Measurements from ENCODE around the gene PIK3R6.
"Not testable (repeated sequence)": the region's sequence is repeated elsewhere in the genome, so short reads cannot be mapped to it uniquely, and the experiment has no call there.

The PIK3R6 gene

DNA sequence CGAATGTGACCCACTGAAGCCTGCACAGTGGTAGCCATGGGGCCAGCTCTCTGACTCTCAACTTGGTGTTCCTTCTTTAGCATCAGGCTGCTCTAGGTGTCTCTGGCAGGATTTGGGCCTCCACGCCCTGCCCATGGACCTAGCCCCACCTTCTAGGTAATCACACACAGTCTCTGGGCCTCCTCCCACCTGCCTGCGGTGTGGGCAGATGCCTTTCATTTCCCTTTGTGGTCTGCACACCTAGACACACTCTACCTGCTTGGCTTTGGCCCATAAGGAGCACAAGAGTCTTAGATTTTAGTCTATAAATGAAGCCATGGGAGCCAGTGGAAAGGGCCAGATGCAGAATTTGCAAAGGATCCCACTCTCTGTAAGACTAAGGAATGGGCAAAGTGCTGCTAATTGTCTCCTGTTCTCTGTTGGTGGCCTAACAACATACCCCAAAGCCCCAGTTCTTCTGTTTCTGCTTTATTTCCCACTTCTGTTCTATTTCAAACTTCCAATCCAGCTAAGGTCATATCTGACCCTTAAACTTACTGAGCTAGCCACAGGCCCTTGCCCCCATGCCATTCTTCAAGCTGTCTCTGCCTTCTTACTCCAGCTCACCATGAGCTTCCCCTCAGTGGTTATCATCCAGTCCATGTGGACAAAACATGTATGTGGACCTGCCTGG lies 61.1 kb downstream of the PIK3R6 start:
- ChIA-PET POLR2A (no interaction called here), CTCF (interaction anchor here (0.6 kb wide), 1 partner anchor 394 kb away, joined by 3 read pairs; no protein-coding TSS in a partner anchor)

DNA sequence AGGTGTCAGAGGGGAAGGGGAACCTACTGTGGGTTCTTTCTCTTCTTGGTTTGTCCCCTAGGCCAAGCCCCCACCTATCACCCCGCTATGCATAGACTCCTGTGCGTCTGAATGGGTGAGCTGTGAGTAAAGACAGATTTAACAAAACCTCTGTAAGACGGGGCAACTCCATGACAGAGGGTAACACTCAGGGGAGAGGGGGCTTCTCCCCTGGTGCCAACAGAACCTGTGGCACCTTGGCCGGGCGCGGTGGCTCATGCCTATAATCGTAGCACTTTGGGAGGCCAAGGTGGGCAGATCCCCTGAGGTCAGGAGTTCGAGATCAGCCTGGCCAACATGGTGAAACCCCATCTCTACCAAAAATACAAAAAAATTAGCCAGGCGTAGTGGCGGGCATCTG lies 62.1 kb downstream of the PIK3R6 start:
- POLR2A ChIA-PET; DNase-seq (ENCODE audit: extremely low spot score): not testable (repeated sequence)
- CTCF ChIA-PET: interaction anchor here (0.6 kb wide), 1 partner anchor 393 kb away, joined by 3 read pairs; no protein-coding TSS in a partner anchor

More for the DNA sequence above, 61.1 kb downstream of the PIK3R6 start:
- no peak for DNase-seq (ENCODE audit: extremely low spot score)
- TF ChIP-seq SUZ12 (IDR thresholded peaks at IDR 0.05) (no peak), CTBP1 (IDR thresholded peaks at IDR 0.05; ENCODE audit: borderline replicate concordance) (no peak), FOXA1 (IDR thresholded peaks at IDR 0.05) (no peak), ELF4 (IDR thresholded peaks at IDR 0.05) (no peak), ZNF384 (IDR thresholded peaks at IDR 0.05) (no peak), FOXK2 (IDR thresholded peaks at IDR 0.05) (no peak), SP1 (IDR thresholded peaks at IDR 0.05) (no peak), L3MBTL2 (conservative IDR thresholded peaks at IDR 0.05) (no peak), PKNOX1 (IDR thresholded peaks at IDR 0.05) (no peak), BHLHE40 (IDR thresholded peaks at IDR 0.05; ENCODE audit: borderline replicate concordance) (no peak), FOXM1 (IDR thresholded peaks at IDR 0.05; ENCODE audit: borderline replicate concordance) (no peak), ARNT (IDR thresholded peaks at IDR 0.05) (no peak), TARDBP (IDR thresholded peaks at IDR 0.05) (no peak), LEF1 (IDR thresholded peaks at IDR 0.05; ENCODE audit: borderline replicate concordance) (no peak), HDGF (IDR thresholded peaks at IDR 0.05; ENCODE audit: borderline replicate concordance) (no peak), NFRKB (IDR thresholded peaks at IDR 0.05) (no peak)

DNA sequence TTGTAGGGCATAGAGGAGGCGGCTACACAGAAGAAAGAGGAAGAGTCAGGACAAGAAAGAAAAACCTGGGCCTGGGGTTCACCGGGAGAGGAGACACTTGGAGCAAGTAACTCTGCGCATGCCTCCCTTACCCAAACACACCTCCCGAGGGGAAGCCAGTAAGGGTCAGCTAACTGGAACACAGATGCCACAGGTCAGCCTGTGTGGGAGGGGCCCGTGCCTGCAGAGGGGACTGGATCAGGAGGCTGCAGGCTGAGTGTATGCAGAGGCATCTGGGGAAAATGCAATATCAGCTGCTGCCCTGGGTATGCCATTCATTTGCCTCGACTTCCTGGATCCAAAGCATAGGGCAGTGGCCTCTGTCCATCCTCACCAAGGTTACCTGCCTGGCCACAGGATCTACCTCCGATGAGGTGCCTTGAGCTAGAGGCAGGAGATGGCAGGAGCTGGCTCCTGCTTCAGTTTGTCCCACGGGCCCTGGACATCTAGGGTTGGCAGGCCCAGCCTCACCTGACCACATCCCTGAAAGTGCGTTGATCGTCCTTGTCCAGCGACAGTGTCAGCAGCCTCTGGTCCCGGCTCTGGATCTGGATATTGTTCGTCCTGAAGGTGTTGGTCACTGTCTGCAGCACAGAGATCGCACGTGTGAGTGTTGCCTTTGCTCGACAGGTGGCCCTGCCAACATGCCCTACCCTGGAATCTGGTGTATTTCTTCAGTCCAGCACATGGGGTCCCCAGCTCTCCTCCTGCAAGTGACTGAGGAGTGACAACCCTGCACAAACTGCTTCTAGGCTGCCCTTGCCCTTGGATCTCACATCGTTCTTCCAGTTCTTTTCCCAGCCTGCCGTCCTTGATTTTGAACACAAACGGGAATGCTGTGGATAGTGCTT lies 63.7 kb downstream of the PIK3R6 start:
- no peak for DNase-seq (ENCODE audit: extremely low spot score)
- CTCF ChIA-PET: no interaction called here
- POLR2A ChIA-PET: no interaction called here
- no peak for TF ChIP-seq CTBP1 (IDR thresholded peaks at IDR 0.05; ENCODE audit: borderline replicate concordance)

GRCh38 chr17:8801135-8801840 lies 66.2 kb downstream of the PIK3R6 start:
- no peak for DNase-seq (ENCODE audit: extremely low spot score)
- ChIA-PET POLR2A (no interaction called here), CTCF (interaction anchor here (0.6 kb wide), 1 partner anchor 31 kb away, joined by 4 read pairs; no protein-coding TSS in a partner anchor)
- TF ChIP-seq FOXK2 (IDR thresholded peaks at IDR 0.05): no peak
- no peak for TF ChIP-seq SP1 (IDR thresholded peaks at IDR 0.05)
- TF ChIP-seq ARNT (IDR thresholded peaks at IDR 0.05): no peak
- TF ChIP-seq FOXM1 (IDR thresholded peaks at IDR 0.05; ENCODE audit: borderline replicate concordance): no peak
- no peak for TF ChIP-seq SUZ12 (IDR thresholded peaks at IDR 0.05)
- TF ChIP-seq HDGF (IDR thresholded peaks at IDR 0.05; ENCODE audit: borderline replicate concordance): no peak
- TF ChIP-seq L3MBTL2 (conservative IDR thresholded peaks at IDR 0.05): no peak
- no peak for TF ChIP-seq PKNOX1 (IDR thresholded peaks at IDR 0.05)
- no peak for TF ChIP-seq BHLHE40 (IDR thresholded peaks at IDR 0.05; ENCODE audit: borderline replicate concordance)
- no peak for TF ChIP-seq FOXA1 (IDR thresholded peaks at IDR 0.05)
- no peak for TF ChIP-seq TARDBP (IDR thresholded peaks at IDR 0.05)
- no peak for TF ChIP-seq ELF4 (IDR thresholded peaks at IDR 0.05)
- TF ChIP-seq ZNF384 (IDR thresholded peaks at IDR 0.05): no peak
- TF ChIP-seq LEF1 (IDR thresholded peaks at IDR 0.05; ENCODE audit: borderline replicate concordance): no peak

DNA sequence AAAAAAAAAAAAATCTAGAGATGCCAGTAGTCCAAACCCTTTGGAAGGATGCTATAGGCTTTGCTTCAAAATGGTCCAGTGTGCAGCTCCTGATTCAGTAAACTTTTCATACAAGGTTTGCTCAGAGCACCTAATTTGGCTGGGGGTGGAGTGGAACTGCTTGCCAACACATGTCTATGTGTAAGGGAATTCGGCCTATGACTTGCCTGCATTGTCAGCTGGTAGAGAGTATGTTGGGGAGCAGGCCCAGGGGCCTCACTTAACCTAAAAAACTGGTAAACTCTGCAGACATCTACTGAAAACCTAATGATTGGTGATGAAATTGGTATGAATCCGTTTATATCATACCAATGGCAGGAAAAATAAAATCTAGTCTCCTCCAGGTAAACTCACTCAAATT lies 66.8 kb downstream of the PIK3R6 start:
- CTCF ChIA-PET: interaction anchor here (0.6 kb wide), 1 partner anchor 31 kb away, joined by 4 read pairs; no protein-coding TSS in a partner anchor
- DNase-seq (ENCODE audit: extremely low spot score): no peak
- POLR2A ChIA-PET: no interaction called here
- TF ChIP-seq SUZ12 (IDR thresholded peaks at IDR 0.05) (no peak), ELF4 (IDR thresholded peaks at IDR 0.05) (no peak), NFRKB (IDR thresholded peaks at IDR 0.05) (no peak), PKNOX1 (IDR thresholded peaks at IDR 0.05) (no peak), CTBP1 (IDR thresholded peaks at IDR 0.05; ENCODE audit: borderline replicate concordance) (no peak), SP1 (IDR thresholded peaks at IDR 0.05) (no peak), ZNF384 (IDR thresholded peaks at IDR 0.05) (no peak), L3MBTL2 (conservative IDR thresholded peaks at IDR 0.05) (no peak), ARNT (IDR thresholded peaks at IDR 0.05) (no peak), HDGF (IDR thresholded peaks at IDR 0.05; ENCODE audit: borderline replicate concordance) (no peak), FOXM1 (IDR thresholded peaks at IDR 0.05; ENCODE audit: borderline replicate concordance) (no peak), TARDBP (IDR thresholded peaks at IDR 0.05) (no peak), BHLHE40 (IDR thresholded peaks at IDR 0.05; ENCODE audit: borderline replicate concordance) (no peak), LEF1 (IDR thresholded peaks at IDR 0.05; ENCODE audit: borderline replicate concordance) (no peak)

Data from HEK293T (cell line).